UCSD-AML1 (cell line): ENCODE results near the gene IGSF3.

Source experiments
- DNase-seq: peaks from one replicate; lab custom pipeline; 2025; ENCODE audit not compliant: unreplicated experiment; lab: John Stamatoyannopoulos, UW

Gene IGSF3

GRCh38 chr1:116686723-116687352 is 19.3 kb upstream of the IGSF3 start:
- no peak for DNase-seq

- DNase-seq = no peak
Observed at GRCh38 chr1:116686175-116686574, 18.6 kb upstream of the IGSF3 start.

- no peak for DNase-seq
Observed at GRCh38 chr1:116684575-116684974, 17.0 kb upstream of the IGSF3 start.

GRCh38 chr1:116682641-116683221 is 15.2 kb upstream of the IGSF3 start:
- no peak for DNase-seq

GRCh38 chr1:116681343-116681899 is 13.9 kb upstream of the IGSF3 start:
- DNase-seq = no peak

GRCh38 chr1:116680752-116681151 is 13.2 kb upstream of the IGSF3 start:
- peak; percentile 45 for DNase-seq

- DNase-seq = peak; percentile 24
Observed at GRCh38 chr1:116679828-116680628, 12.5 kb upstream of the IGSF3 start.

GRCh38 chr1:116679091-116679827 is 11.7 kb upstream of the IGSF3 start:
- no peak for DNase-seq

- no peak for DNase-seq
Observed at GRCh38 chr1:116678732-116679090, 11.2 kb upstream of the IGSF3 start.

GRCh38 chr1:116677474-116678062 is 10.0 kb upstream of the IGSF3 start:
- DNase-seq = no peak

- no peak for DNase-seq
Observed at GRCh38 chr1:116676291-116676690, 8.8 kb upstream of the IGSF3 start.

GRCh38 chr1:116674751-116675150 is 7.2 kb upstream of the IGSF3 start:
- DNase-seq = no peak

GRCh38 chr1:116674011-116674531 is 6.5 kb upstream of the IGSF3 start:
- no peak for DNase-seq

- DNase-seq = no peak
Observed at GRCh38 chr1:116671912-116672311, 4.4 kb upstream of the IGSF3 start.

GRCh38 chr1:116671072-116671760 is 3.7 kb upstream of the IGSF3 start:
- DNase-seq = no peak

GRCh38 chr1:116668277-116668676 is 744 bp upstream of the IGSF3 start:
- no peak for DNase-seq

GRCh38 chr1:116667078-116667574 is 407 bp downstream of the IGSF3 start:
- DNase-seq = no peak

- no peak for DNase-seq
Observed at GRCh38 chr1:116666187-116667077, 1.1 kb downstream of the IGSF3 start.

- no peak for DNase-seq
Observed at GRCh38 chr1:116664978-116665371, 2.6 kb downstream of the IGSF3 start.
